ENCODE results near the gene NT5DC4. TPM values are rescaled to one million over a fixed set of nuclear protein-coding genes. Genes with fewer than 3 reads are reported as not detected.

Gene NT5DC4
- total RNA-seq, 4 donors from 2014 or later, result not detected

DNA sequence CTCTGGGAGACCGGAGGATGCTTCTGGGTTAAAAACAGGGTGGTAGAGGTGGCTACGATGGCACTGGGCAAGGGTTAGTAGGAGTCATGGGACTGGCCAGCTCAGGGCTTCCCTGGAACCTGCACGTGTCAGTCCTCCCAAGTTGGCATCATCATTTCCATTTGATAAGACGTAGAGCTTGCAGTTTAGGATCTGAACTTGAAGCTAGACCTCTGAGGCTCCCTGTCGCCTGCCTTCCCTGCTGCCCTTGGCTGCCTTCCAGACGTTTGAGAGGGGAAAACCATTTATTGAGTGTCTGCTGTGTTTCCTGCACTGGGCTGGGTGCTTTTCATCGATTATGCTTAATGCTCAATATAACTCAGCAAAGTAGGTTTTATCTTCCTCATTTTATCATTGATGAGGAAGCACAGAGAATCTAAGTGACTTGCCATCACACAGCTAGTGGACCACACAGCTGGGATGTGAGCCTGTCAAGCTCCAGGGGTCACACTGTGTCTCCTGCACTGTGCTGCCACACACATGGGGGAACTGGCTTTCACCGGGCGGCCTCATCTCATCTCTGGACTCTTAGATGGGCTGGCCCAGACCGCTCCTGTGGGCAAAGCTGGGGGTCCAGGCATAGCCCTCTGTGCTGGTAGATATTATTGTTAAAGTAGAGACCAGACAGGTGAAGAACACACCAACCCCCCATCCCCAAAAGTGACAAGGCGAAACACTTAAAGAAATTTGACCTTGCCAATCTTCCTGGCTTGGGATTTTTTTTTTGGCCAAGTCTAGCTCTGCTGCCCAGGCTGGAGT lies 7.8 kb downstream of the NT5DC4 start:
- no peak for DNase-seq
- no peak overlapping the region for H3K27ac ChIP-seq
- intact Hi-C loops (cut with DNase I; ENCODE audit: low total_unique reads), result loop anchor here (10.0 kb wide), 1 partner anchor 124 kb away; no protein-coding TSS in a partner anchor
- H3K27me3 ChIP-seq, result no peaks in the 10 kb centered on the region
- no peaks in the 10 kb centered on the region for H3K9me3 ChIP-seq
- H3K4me1 ChIP-seq, result no peaks in the 10 kb centered on the region
- H3K4me3 ChIP-seq, result no peak overlapping the region
- no peaks in the 10 kb centered on the region for H3K36me3 ChIP-seq
- TF ChIP-seq CTCF (IDR thresholded peaks at IDR 0.05) (no peak), POLR2A (IDR thresholded peaks at IDR 0.05) (no peak)

DNA sequence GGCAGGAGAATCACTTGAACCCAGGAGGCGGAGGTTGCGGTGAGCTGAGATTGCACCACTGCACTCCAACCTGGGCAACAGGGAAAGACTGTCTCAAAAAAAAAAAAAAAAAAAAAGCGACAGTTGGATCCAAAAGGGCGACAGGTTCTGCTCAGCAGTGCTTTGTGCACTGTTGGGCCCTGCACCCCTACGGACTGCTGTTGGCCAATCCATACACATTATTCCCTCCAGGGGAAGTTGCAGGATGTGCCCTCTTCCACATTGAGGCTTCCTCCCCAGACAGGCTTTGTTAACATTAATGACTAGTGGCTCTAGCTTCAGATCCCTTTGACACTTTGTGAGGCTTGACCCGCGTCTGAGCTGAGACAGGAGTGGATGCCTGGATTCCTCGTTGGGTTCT lies 9.4 kb downstream of the NT5DC4 start:
- H3K36me3 ChIP-seq, result no peaks in the 10 kb centered on the region
- H3K4me3 ChIP-seq, result no peak overlapping the region
- TF ChIP-seq CTCF (IDR thresholded peaks at IDR 0.05), result no peak
- no peak for TF ChIP-seq POLR2A (IDR thresholded peaks at IDR 0.05)
- H3K27ac ChIP-seq, result no peak overlapping the region
- no peak for DNase-seq
- H3K27me3 ChIP-seq, result no peaks in the 10 kb centered on the region
- intact Hi-C loops (cut with DNase I; ENCODE audit: low total_unique reads), result no loop called here
- H3K4me1 ChIP-seq, result no peaks in the 10 kb centered on the region
- no peaks in the 10 kb centered on the region for H3K9me3 ChIP-seq

DNA sequence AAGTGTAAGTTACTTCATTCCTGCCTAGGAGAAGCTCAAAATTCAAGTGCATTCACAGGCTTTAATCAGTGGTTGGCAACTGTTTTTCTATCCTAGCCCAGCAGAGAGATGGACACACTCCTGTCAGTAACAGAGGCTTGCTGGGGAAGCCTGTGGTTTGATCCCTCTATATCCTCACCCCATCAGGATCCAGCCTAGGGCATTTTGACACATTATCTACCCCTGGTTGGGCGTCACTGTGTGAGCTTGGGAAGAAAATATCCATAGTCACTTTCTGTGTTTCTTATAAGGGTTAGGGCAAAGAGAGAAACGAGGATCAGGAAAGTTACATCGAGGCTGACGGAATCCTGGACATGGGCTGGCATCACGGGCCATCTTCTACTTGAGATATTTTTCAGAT lies 10.0 kb downstream of the NT5DC4 start:
- Histone ChIP-seq H3K27me3 (no peaks in the 10 kb centered on the region), H3K9me3 (no peaks in the 10 kb centered on the region), H3K36me3 (no peaks in the 10 kb centered on the region), H3K4me1 (no peaks in the 10 kb centered on the region), H3K4me3 (no peak overlapping the region), H3K27ac (no peak overlapping the region)
- TF ChIP-seq CTCF (IDR thresholded peaks at IDR 0.05) (no peak), POLR2A (IDR thresholded peaks at IDR 0.05) (no peak)
- no peak for DNase-seq
- intact Hi-C loops (cut with DNase I; ENCODE audit: low total_unique reads), result no loop called here

GRCh38 chr2:112731479-112731878 lies 10.7 kb downstream of the NT5DC4 start:
- no peak for DNase-seq
- intact Hi-C loops (cut with DNase I; ENCODE audit: low total_unique reads), result no loop called here
- Histone ChIP-seq H3K4me3 (no peak overlapping the region), H3K27ac (no peak overlapping the region), H3K36me3 (no peaks in the 10 kb centered on the region), H3K4me1 (no peaks in the 10 kb centered on the region), H3K9me3 (no peaks in the 10 kb centered on the region), H3K27me3 (no peaks in the 10 kb centered on the region)
- no peak for TF ChIP-seq POLR2A (IDR thresholded peaks at IDR 0.05)
- no peak for TF ChIP-seq CTCF (IDR thresholded peaks at IDR 0.05)

DNA sequence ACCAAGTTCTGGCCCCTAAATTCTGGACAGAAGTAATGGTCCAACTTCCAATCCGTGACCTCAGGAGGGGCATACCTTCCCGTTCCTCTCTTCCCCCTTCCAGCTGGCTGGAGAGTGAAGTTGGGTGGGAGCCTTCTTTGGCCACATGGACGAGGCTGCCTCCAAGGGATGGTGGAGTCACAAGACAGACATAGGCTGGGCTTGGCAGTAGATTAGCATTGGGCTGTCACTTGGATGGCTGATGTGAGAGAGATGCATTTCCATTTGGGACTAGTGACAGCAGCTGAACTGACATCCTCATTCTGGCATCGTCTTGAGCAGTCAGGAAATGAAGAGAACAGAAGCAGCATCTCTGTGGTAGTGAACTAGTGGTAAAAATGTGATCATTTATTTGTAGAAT lies 12.6 kb downstream of the NT5DC4 start:
- H3K4me3 ChIP-seq, result no peak overlapping the region
- no peaks in the 10 kb centered on the region for H3K9me3 ChIP-seq
- no peaks in the 10 kb centered on the region for H3K4me1 ChIP-seq
- no peak for DNase-seq
- H3K27me3 ChIP-seq, result no peaks in the 10 kb centered on the region
- TF ChIP-seq POLR2A (IDR thresholded peaks at IDR 0.05), result no peak
- intact Hi-C loops (cut with DNase I; ENCODE audit: low total_unique reads), result no loop called here
- H3K27ac ChIP-seq, result no peak overlapping the region
- H3K36me3 ChIP-seq, result no peaks in the 10 kb centered on the region

All from uterus (tissue), 4 donors.